GM12878 (cell line): Measurements from ENCODE around the gene PLA2G4C. TPM values are rescaled to one million over a fixed set of nuclear protein-coding genes. Genes with fewer than 3 reads are reported as not detected.

Experiments used
- DPF2 ChIP-seq: fragments of 450-650 bp; IDR thresholded peaks from 2 replicates; pipeline ENCODE4 v1.6.1; 2017; ENCODE audit warnings: mild to moderate bottlenecking
- EED ChIP-seq: sonication (generic); IDR thresholded peaks from 2 replicates; pipeline ENCODE4 v1.6.1; 2016; ENCODE audit warnings: antibody characterized with exemption, low read depth
- EGR1 ChIP-seq, 2 experiments: IDR thresholded peaks; 1 replicate in 1 of 2; 2 replicates in 1 of 2; pipeline ENCODE4 v1.6.1; 2011 to 2012; ENCODE audit warnings: low read depth in 2 of 2, low read length in 2 of 2, borderline replicate concordance in 1 of 2, mild to moderate bottlenecking in 1 of 2, moderate library complexity in 1 of 2
- FOXK2 ChIP-seq: fragments of 450-650 bp; IDR thresholded peaks from 2 replicates; pipeline ENCODE4 v1.6.1; 2017; ENCODE audit warnings: mild to moderate bottlenecking, moderate library complexity
- MYC ChIP-seq: IDR thresholded peaks from 2 replicates; pipeline ENCODE4 v1.6.1; 2011; ENCODE audit warnings: mild to moderate bottlenecking, low read length, moderate library complexity, inconsistent platforms; ENCODE audit not compliant: insufficient read depth, insufficient replicate concordance, insufficient read length, severe bottlenecking
- NBN ChIP-seq: fragments of 450-650 bp; IDR thresholded peaks from 2 replicates; pipeline ENCODE4 v1.6.1; 2016
- NFXL1 ChIP-seq: fragments of 450-650 bp; IDR thresholded peaks from 2 replicates; pipeline ENCODE4 v1.6.1; 2017; ENCODE audit warnings: antibody characterized with exemption, mild to moderate bottlenecking, borderline replicate concordance
- RCOR1 ChIP-seq: conservative IDR thresholded peaks from 2 replicates; pipeline ENCODE4 v1.6.1; 2012; ENCODE audit warnings: low read depth, low read length, improper control_type of control experiment
- polyA plus RNA-seq, 11 experiments: library from polyadenylated mRNA; depleted of rRNA in 4 of 11; unstranded in 6 of 11; stranded (reverse) in 5 of 11; fragments of >200 nt; fragmentation: Nextera tagmentation in 4 of 11; fragmentation: Illumina TruSeq in 1 of 11; extraction: Ambion mirVana in 4 of 11; extraction: Trizol in 1 of 11; gene quantifications; 1 replicate in 1 of 11; 2 replicates in 10 of 11; pipeline versions ENCODE4 v1.2.1 to v1.2.3, GENCODE V29; 2011 to 2016; ENCODE audit warnings: inconsistent platforms in 2 of 11, missing spikeins in 2 of 11, low read depth in 1 of 11
- total RNA-seq, 4 experiments: library from RNA; depleted of rRNA in 3 of 4; stranded (reverse); fragments of >200 nt in 3 of 4; fragmentation: Illumina TruSeq in 1 of 4; extraction: Trizol in 1 of 4; gene quantifications; 2 replicates each; pipeline versions ENCODE4 v1.2.1 to v1.2.3, GENCODE V29; 2013 to 2021
- TF ChIP-seq, protein P1 (sequence below): fragments of 150-350 bp; IDR thresholded peaks from 2 replicates; pipeline ENCODE4 v1.6.1; 2014; ENCODE audit warnings: mild to moderate bottlenecking, low read depth, low read length
- TF ChIP-seq, protein P2 (sequence below): fragments of 450-650 bp; IDR thresholded peaks from 2 replicates; pipeline ENCODE4 v1.6.1; 2018; ENCODE audit warnings: mild to moderate bottlenecking, low read depth, moderate library complexity; ENCODE audit not compliant: partially characterized antibody

The PLA2G4C gene
- total and polyA plus RNA-seq, 10 of the 15 experiments (the other 5 are each of a cell fraction or from before 2014, with no cell fraction given), result 0.53 to 3.6 (median 1.1) TPM

DNA sequence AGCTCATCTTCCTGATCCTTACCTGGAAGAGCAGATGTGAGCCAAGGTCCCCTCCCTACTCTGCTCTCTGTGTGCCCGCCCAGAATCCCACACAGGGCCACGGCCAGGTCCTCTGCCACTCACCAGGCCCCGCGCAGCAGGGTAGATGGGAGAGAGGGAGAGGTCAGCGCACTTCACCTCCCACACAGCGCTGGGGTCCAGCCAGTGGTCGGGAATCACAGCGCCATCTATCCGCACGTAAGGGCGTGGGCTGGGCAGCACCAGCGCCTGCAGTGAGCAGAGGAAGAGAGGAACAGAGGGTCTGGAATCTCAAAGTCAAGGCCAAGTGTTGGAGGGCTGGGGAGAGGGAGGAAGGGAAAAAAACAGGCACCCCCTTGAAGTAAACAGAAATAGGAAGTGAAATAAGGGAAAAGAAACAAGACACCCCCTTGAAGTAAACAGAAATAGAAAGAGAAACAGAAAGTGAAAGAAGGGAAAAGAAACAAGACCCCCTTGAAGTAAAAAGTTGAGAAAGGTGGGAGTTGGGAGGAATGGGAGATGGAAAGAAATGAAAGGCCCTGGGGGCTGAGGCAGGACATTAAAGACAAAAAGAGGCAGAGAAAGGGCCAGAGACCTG lies 7.0 kb upstream of the PLA2G4C start (continued):
- TF ChIP-seq NBN (peak; percentile 38; the same call in 1 of the 2 replicates), MYC (no peak), RCOR1 (no peak), DPF2 (no peak), FOXK2 (peak; percentile 83), EGR1 (IDR thresholded peaks at IDR 0.05; ENCODE audit: borderline replicate concordance in 1 of 2, low read depth in 2 of 2, low read length in 2 of 2) (no peak), EED (no peak), NFXL1 (no peak)
- TF ChIP-seq, protein P1, sequence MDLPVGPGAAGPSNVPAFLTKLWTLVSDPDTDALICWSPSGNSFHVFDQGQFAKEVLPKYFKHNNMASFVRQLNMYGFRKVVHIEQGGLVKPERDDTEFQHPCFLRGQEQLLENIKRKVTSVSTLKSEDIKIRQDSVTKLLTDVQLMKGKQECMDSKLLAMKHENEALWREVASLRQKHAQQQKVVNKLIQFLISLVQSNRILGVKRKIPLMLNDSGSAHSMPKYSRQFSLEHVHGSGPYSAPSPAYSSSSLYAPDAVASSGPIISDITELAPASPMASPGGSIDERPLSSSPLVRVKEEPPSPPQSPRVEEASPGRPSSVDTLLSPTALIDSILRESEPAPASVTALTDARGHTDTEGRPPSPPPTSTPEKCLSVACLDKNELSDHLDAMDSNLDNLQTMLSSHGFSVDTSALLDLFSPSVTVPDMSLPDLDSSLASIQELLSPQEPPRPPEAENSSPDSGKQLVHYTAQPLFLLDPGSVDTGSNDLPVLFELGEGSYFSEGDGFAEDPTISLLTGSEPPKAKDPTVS, result no peak
- TF ChIP-seq, protein P2, sequence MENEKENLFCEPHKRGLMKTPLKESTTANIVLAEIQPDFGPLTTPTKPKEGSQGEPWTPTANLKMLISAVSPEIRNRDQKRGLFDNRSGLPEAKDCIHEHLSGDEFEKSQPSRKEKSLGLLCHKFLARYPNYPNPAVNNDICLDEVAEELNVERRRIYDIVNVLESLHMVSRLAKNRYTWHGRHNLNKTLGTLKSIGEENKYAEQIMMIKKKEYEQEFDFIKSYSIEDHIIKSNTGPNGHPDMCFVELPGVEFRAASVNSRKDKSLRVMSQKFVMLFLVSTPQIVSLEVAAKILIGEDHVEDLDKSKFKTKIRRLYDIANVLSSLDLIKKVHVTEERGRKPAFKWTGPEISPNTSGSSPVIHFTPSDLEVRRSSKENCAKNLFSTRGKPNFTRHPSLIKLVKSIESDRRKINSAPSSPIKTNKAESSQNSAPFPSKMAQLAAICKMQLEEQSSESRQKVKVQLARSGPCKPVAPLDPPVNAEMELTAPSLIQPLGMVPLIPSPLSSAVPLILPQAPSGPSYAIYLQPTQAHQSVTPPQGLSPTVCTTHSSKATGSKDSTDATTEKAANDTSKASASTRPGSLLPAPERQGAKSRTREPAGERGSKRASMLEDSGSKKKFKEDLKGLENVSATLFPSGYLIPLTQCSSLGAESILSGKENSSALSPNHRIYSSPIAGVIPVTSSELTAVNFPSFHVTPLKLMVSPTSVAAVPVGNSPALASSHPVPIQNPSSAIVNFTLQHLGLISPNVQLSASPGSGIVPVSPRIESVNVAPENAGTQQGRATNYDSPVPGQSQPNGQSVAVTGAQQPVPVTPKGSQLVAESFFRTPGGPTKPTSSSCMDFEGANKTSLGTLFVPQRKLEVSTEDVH, result no peak
